ENCODE results near the gene TOR1B. TPM values are rescaled to one million over a fixed set of nuclear protein-coding genes. Genes with fewer than 3 reads are reported as not detected.

Gene TOR1B
- total RNA-seq, 1 experiment from 2014 or later = 19.0 TPM

DNA sequence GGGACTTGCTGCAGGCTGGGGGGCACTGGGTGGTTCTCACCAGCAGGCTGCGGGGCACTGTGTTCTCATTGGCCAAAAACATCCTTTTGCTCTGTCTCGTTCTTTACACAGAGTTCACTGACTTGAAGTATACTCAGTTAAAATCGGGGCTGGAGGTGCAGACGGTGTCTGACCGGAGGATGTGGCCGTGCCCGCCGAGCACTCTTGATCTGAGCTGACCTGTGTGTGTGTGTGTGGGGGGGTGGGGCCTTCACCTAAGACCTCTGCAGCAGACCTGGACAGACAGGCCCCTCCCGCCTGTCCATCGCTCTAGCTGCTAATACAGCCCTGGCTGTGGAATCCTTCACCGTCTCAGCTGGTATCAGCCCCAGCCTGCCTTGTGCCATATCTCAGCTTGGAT is 7.1 kb downstream of the TOR1B start:
- H3K9me2 ChIP-seq (ENCODE audit: insufficient read depth) = no peaks in the 10 kb centered on the region
- RAD21 ChIA-PET (ENCODE audit: low non-redundant PET in 1 of 2, low total read pairs in 2 of 2, uncharacterized antibody in 2 of 2, unreplicated experiment in 2 of 2) = no interaction called here
- peaks cover 6% of the 10 kb centered on the region; the same call in 1 of the 2 replicates for H3K79me2 ChIP-seq (ENCODE audit: insufficient read depth, low read length)
- CTCF ChIA-PET = no interaction called here
- H3K36me3 ChIP-seq (ENCODE audit: control insufficient read depth in 1 of 2, insufficient read depth in 2 of 2, low read length in 2 of 2) = peaks cover 8 to 15% of the 10 kb centered on the region in 2 experiments; a peak in 3 of 4 replicates
- H3K27me3 ChIP-seq (ENCODE audit: insufficient read depth, low read length) = no peaks in the 10 kb centered on the region
- H3K4me3 ChIP-seq (replicated peaks in 1 of 2; ENCODE audit: low read depth in 1 of 2, low read length in 2 of 2) = no peak overlapping the region
- H3K9me3 ChIP-seq (ENCODE audit: control insufficient read depth in 1 of 2, insufficient read depth in 1 of 2, low read depth in 1 of 2, low read length in 2 of 2) = no peaks in the 10 kb centered on the region
- no TSS peak for BruUV-seq (replicated peaks)
- intact Hi-C loops (cut with micrococcal nuclease) = no loop called here
- ATAC-seq = no peak
- DNase-seq (ENCODE audit: low read depth, low spot score) = no peak
- H3K9ac ChIP-seq (ENCODE audit: low read length) = no peak overlapping the region
- no peak overlapping the region for H3K4me2 ChIP-seq (ENCODE audit: low read length)
- no peaks in the 10 kb centered on the region for H3K4me1 ChIP-seq (ENCODE audit: control insufficient read depth in 1 of 2, insufficient read depth in 2 of 2, low read length in 2 of 2)
- no peak overlapping the region for H3K27ac ChIP-seq (ENCODE audit: low read depth, low read length)
- H2AFZ ChIP-seq (ENCODE audit: low read depth, low read length, poor library complexity, severe bottlenecking) = no peak overlapping the region
- TF ChIP-seq, protein P1, sequence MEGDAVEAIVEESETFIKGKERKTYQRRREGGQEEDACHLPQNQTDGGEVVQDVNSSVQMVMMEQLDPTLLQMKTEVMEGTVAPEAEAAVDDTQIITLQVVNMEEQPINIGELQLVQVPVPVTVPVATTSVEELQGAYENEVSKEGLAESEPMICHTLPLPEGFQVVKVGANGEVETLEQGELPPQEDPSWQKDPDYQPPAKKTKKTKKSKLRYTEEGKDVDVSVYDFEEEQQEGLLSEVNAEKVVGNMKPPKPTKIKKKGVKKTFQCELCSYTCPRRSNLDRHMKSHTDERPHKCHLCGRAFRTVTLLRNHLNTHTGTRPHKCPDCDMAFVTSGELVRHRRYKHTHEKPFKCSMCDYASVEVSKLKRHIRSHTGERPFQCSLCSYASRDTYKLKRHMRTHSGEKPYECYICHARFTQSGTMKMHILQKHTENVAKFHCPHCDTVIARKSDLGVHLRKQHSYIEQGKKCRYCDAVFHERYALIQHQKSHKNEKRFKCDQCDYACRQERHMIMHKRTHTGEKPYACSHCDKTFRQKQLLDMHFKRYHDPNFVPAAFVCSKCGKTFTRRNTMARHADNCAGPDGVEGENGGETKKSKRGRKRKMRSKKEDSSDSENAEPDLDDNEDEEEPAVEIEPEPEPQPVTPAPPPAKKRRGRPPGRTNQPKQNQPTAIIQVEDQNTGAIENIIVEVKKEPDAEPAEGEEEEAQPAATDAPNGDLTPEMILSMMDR (IDR thresholded peaks at IDR 0.05 in 2 of 3, conservative IDR thresholded peaks at IDR 0.05 in 1 of 3; ENCODE audit: borderline replicate concordance in 1 of 3, insufficient read depth in 1 of 3, low read depth in 2 of 3, low read length in 2 of 3) = no peak
- TF ChIP-seq EZH2 (IDR thresholded peaks at IDR 0.05) (no peak), YY1 (IDR thresholded peaks at IDR 0.05; ENCODE audit: extremely low read depth, insufficient replicate concordance, low read depth, low read length) (no peak), RAD21 (IDR thresholded peaks at IDR 0.05; ENCODE audit: low read depth) (no peak), CBX3 (IDR thresholded peaks at IDR 0.05; ENCODE audit: low read depth) (no peak), SRF (IDR thresholded peaks at IDR 0.05; ENCODE audit: low read depth) (no peak), POLR2A (IDR thresholded peaks at IDR 0.05; ENCODE audit: borderline replicate concordance, extremely low read depth, insufficient read depth, insufficient read length) (no peak), TCF7L2 (IDR thresholded peaks at IDR 0.05; ENCODE audit: borderline replicate concordance, extremely low read depth, insufficient read depth, insufficient read length) (no peak)
- no peaks in the 10 kb centered on the region for H4K20me1 ChIP-seq (ENCODE audit: insufficient read depth)
- POLR2A ChIA-PET = no interaction called here

DNA sequence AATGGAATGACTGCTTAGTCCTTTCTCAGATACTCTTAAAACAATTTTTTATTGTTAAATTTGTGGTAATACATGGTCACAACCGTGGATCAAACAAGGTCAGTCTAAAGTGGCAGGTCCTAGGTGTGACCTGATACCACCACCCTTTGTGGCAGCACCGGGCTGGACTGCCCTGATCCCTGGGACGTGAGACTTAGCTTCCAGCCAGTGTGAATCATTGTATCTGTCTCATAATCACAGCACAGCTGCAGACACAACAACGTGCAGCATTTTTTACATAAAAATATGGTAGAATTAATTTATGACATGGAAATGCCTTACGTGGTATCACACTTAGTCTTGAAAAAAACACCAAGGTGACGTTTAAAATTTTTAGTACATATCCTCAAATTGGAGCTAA is 7.8 kb downstream of the TOR1B start:
- CTCF ChIA-PET = no interaction called here
- RAD21 ChIA-PET (ENCODE audit: low non-redundant PET in 1 of 2, low total read pairs in 2 of 2, uncharacterized antibody in 2 of 2, unreplicated experiment in 2 of 2) = no interaction called here
- Histone ChIP-seq H3K79me2 (ENCODE audit: insufficient read depth, low read length) (peaks cover 1% of the 10 kb centered on the region; the same call in 1 of the 2 replicates), H3K9me3 (ENCODE audit: control insufficient read depth in 1 of 2, insufficient read depth in 1 of 2, low read depth in 1 of 2, low read length in 2 of 2) (no peaks in the 10 kb centered on the region), H3K4me3 (replicated peaks in 1 of 2; ENCODE audit: low read depth in 1 of 2, low read length in 2 of 2) (no peak overlapping the region), H3K4me2 (ENCODE audit: low read length) (no peak overlapping the region), H3K4me1 (ENCODE audit: control insufficient read depth in 1 of 2, insufficient read depth in 2 of 2, low read length in 2 of 2) (no peaks in the 10 kb centered on the region), H3K9me2 (ENCODE audit: insufficient read depth) (no peaks in the 10 kb centered on the region), H2AFZ (ENCODE audit: low read depth, low read length, poor library complexity, severe bottlenecking) (no peak overlapping the region), H4K20me1 (ENCODE audit: insufficient read depth) (no peaks in the 10 kb centered on the region), H3K27me3 (ENCODE audit: insufficient read depth, low read length) (no peaks in the 10 kb centered on the region), H3K27ac (ENCODE audit: low read depth, low read length) (no peak overlapping the region), H3K9ac (ENCODE audit: low read length) (no peak overlapping the region), H3K36me3 (ENCODE audit: control insufficient read depth in 1 of 2, insufficient read depth in 2 of 2, low read length in 2 of 2) (peaks cover 8 to 13% of the 10 kb centered on the region in 2 experiments; a peak in 3 of 4 replicates)
- DNase-seq (ENCODE audit: low read depth, low spot score) (no peak), ATAC-seq (no peak)
- BruUV-seq (replicated peaks) = no TSS peak
- intact Hi-C loops (cut with micrococcal nuclease) = no loop called here
- POLR2A ChIA-PET = interaction anchor here (0.7 kb wide), 1 partner anchor 8 kb away, joined by 3 read pairs; no protein-coding TSS in a partner anchor
- TF ChIP-seq EZH2phosphoT487 (IDR thresholded peaks at IDR 0.05; ENCODE audit: borderline replicate concordance) (no peak), TCF7L2 (IDR thresholded peaks at IDR 0.05; ENCODE audit: borderline replicate concordance, extremely low read depth, insufficient read depth, insufficient read length) (no peak), CBX3 (IDR thresholded peaks at IDR 0.05; ENCODE audit: low read depth) (no peak), CEBPB (IDR thresholded peaks at IDR 0.05; ENCODE audit: low read depth) (no peak), JUND (IDR thresholded peaks at IDR 0.05) (no peak), SP1 (IDR thresholded peaks at IDR 0.05; ENCODE audit: low read depth) (no peak), ELF1 (IDR thresholded peaks at IDR 0.05; ENCODE audit: borderline replicate concordance, low read depth) (no peak), EZH2 (IDR thresholded peaks at IDR 0.05) (no peak), YY1 (IDR thresholded peaks at IDR 0.05; ENCODE audit: extremely low read depth, insufficient replicate concordance, low read depth, low read length) (no peak)
- TF ChIP-seq, protein P2, sequence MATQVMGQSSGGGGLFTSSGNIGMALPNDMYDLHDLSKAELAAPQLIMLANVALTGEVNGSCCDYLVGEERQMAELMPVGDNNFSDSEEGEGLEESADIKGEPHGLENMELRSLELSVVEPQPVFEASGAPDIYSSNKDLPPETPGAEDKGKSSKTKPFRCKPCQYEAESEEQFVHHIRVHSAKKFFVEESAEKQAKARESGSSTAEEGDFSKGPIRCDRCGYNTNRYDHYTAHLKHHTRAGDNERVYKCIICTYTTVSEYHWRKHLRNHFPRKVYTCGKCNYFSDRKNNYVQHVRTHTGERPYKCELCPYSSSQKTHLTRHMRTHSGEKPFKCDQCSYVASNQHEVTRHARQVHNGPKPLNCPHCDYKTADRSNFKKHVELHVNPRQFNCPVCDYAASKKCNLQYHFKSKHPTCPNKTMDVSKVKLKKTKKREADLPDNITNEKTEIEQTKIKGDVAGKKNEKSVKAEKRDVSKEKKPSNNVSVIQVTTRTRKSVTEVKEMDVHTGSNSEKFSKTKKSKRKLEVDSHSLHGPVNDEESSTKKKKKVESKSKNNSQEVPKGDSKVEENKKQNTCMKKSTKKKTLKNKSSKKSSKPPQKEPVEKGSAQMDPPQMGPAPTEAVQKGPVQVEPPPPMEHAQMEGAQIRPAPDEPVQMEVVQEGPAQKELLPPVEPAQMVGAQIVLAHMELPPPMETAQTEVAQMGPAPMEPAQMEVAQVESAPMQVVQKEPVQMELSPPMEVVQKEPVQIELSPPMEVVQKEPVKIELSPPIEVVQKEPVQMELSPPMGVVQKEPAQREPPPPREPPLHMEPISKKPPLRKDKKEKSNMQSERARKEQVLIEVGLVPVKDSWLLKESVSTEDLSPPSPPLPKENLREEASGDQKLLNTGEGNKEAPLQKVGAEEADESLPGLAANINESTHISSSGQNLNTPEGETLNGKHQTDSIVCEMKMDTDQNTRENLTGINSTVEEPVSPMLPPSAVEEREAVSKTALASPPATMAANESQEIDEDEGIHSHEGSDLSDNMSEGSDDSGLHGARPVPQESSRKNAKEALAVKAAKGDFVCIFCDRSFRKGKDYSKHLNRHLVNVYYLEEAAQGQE (IDR thresholded peaks at IDR 0.05; ENCODE audit: low read depth) = no peak
- TF ChIP-seq, protein P3, sequence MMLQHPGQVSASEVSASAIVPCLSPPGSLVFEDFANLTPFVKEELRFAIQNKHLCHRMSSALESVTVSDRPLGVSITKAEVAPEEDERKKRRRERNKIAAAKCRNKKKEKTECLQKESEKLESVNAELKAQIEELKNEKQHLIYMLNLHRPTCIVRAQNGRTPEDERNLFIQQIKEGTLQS (IDR thresholded peaks at IDR 0.05) = no peak
- TF ChIP-seq, protein P4, sequence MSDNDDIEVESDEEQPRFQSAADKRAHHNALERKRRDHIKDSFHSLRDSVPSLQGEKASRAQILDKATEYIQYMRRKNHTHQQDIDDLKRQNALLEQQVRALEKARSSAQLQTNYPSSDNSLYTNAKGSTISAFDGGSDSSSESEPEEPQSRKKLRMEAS (IDR thresholded peaks at IDR 0.05) = no peak
